ENCODE measurements around the gene MYO19. TPM values are rescaled to one million over a fixed set of nuclear protein-coding genes. Genes with fewer than 3 reads are reported as not detected.

The MYO19 gene
- total and polyA plus RNA-seq, 9 of the 15 experiments (the other 6 are each of a cell fraction or from before 2014, with no cell fraction given) = 21.6 to 176 (median 129) TPM

- intact Hi-C loops (cut with micrococcal nuclease) (loop anchor here (2.0 to 10.0 kb wide), 3 partner anchors 47 to 181 kb away; partner anchors contain the start of genes DHRS11 and MRM1), in situ Hi-C loops (cut with MboI) (no loop called here)
- Histone ChIP-seq H3K4me3 (peak overlapping the region; percentile 85), H4K20me1 (replicated peaks; ENCODE audit: control insufficient read depth, insufficient read depth, low read length) (peaks cover 4% of the 10 kb centered on the region; the same call in 1 of the 2 replicates), H3K27ac (ENCODE audit: extremely low read depth, low read depth, low read length) (peak overlapping the region; percentile 99), H3K9me1 (ENCODE audit: control insufficient read depth, insufficient read depth, low read length) (no peaks in the 10 kb centered on the region), H3K4me2 (ENCODE audit: insufficient read depth, low read length) (peak overlapping the region; percentile 86), H3K79me2 (ENCODE audit: control insufficient read depth, insufficient read depth, low read length) (peaks cover 69% of the 10 kb centered on the region), H3K9ac (ENCODE audit: insufficient read depth in 1 of 2, low read depth in 2 of 2, low read length in 2 of 2) (peak overlapping the region; percentile 98 to 100), H3K9me3 (replicated peaks; ENCODE audit: control insufficient read depth, insufficient read depth, low read depth, low read length) (no peaks in the 10 kb centered on the region), H3K4me1 (replicated peaks in 1 of 2; ENCODE audit: control insufficient read depth in 2 of 2, insufficient read depth in 2 of 2, low read length in 2 of 2) (peaks cover 14 to 25% of the 10 kb centered on the region in 2 experiments; a peak in 4 of 5 replicates), H3K36me3 (ENCODE audit: control insufficient read depth, insufficient read depth, low read length) (peaks cover 40% of the 10 kb centered on the region), H2AFZ (ENCODE audit: low read depth, low read length) (peak overlapping the region; percentile 84), H3K27me3 (ENCODE audit: control insufficient read depth in 2 of 2, insufficient read depth in 2 of 2, low read length in 2 of 2) (no peaks in the 10 kb centered on the region)
- 1% methylated on average over 10 of the region's 10 CpGs for WGBS (ENCODE audit: insufficient coverage, low coverage, missing lambda C conversion rate)
- ChIA-PET CTCF (ENCODE audit: low intra/inter-chr PET ratio) (no interaction called here), POLR2A (interaction anchor here (0.6 to 3.9 kb wide), 8 partner anchors 9 to 622 kb away, joined by 3 to 72 read pairs (median 4); partner anchors contain the start of genes MYO19 and PIGW)
- ATAC-seq = peak; percentile 33
- FAIRE-seq = no peak
- peak in 2 of 4 experiments; percentile 35 to 74 for DNase-seq (ENCODE audit: extremely low read depth in 1 of 4, low spot score in 3 of 4)
- BruUV-seq (replicated peaks) = no TSS peak
- no peak for TF ChIP-seq SOX6 (IDR thresholded peaks at IDR 0.05)
- no peak for TF ChIP-seq PKNOX1 (IDR thresholded peaks at IDR 0.05)
- no peak for TF ChIP-seq HEY1 (CRISPR knock-in tag; IDR thresholded peaks at IDR 0.05; ENCODE audit: borderline replicate concordance)
- no peak for TF ChIP-seq NR3C1 (CRISPR knock-in tag; IDR thresholded peaks at IDR 0.05)
- TF ChIP-seq RBM22 (IDR thresholded peaks at IDR 0.05; ENCODE audit: low read depth, low read length, poor library complexity, severe bottlenecking) = no peak
- peak; percentile 48; the same call in 1 of the 2 replicates for TF ChIP-seq POLR2AphosphoS5 (IDR thresholded peaks at IDR 0.05; ENCODE audit: control insufficient read depth, insufficient read depth, low read depth, low read length)
- TF ChIP-seq, protein P1, sequence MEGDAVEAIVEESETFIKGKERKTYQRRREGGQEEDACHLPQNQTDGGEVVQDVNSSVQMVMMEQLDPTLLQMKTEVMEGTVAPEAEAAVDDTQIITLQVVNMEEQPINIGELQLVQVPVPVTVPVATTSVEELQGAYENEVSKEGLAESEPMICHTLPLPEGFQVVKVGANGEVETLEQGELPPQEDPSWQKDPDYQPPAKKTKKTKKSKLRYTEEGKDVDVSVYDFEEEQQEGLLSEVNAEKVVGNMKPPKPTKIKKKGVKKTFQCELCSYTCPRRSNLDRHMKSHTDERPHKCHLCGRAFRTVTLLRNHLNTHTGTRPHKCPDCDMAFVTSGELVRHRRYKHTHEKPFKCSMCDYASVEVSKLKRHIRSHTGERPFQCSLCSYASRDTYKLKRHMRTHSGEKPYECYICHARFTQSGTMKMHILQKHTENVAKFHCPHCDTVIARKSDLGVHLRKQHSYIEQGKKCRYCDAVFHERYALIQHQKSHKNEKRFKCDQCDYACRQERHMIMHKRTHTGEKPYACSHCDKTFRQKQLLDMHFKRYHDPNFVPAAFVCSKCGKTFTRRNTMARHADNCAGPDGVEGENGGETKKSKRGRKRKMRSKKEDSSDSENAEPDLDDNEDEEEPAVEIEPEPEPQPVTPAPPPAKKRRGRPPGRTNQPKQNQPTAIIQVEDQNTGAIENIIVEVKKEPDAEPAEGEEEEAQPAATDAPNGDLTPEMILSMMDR (IDR thresholded peaks at IDR 0.05 in 2 of 3, conservative IDR thresholded peaks at IDR 0.05 in 1 of 3; ENCODE audit: insufficient read depth in 2 of 3, low read depth in 1 of 3, low read length in 3 of 3) = 0 out of 6 replicates have a peak, but pooled peaks have one; percentile 13 to 15 (median 14)
- TF ChIP-seq CTBP1 (IDR thresholded peaks at IDR 0.05; ENCODE audit: borderline replicate concordance) = no peak
- no peak for TF ChIP-seq POLR3A (IDR thresholded peaks at IDR 0.05; ENCODE audit: borderline replicate concordance, extremely low read depth, insufficient read depth, insufficient read length)
- no peak for TF ChIP-seq KAT8 (IDR thresholded peaks at IDR 0.05; ENCODE audit: low read depth)
- no peak for TF ChIP-seq NFATC3 (IDR thresholded peaks at IDR 0.05)
- TF ChIP-seq JUND (IDR thresholded peaks at IDR 0.05; ENCODE audit: borderline replicate concordance, low read depth, low read length) = no peak
- TF ChIP-seq JUND (tag; IDR thresholded peaks at IDR 0.05; ENCODE audit: borderline replicate concordance, low read depth, low read length) = 0 out of 3 replicates have a peak, but pooled peaks have one; percentile 39
- TF ChIP-seq ILK (tag; IDR thresholded peaks at IDR 0.05; ENCODE audit: borderline replicate concordance, low read depth) = no peak
- TF ChIP-seq SPI1 (IDR thresholded peaks at IDR 0.05; ENCODE audit: borderline replicate concordance, low read depth, low read length) = 0 out of 2 replicates have a peak, but pooled peaks have one; percentile 62
- TF ChIP-seq, protein P2, sequence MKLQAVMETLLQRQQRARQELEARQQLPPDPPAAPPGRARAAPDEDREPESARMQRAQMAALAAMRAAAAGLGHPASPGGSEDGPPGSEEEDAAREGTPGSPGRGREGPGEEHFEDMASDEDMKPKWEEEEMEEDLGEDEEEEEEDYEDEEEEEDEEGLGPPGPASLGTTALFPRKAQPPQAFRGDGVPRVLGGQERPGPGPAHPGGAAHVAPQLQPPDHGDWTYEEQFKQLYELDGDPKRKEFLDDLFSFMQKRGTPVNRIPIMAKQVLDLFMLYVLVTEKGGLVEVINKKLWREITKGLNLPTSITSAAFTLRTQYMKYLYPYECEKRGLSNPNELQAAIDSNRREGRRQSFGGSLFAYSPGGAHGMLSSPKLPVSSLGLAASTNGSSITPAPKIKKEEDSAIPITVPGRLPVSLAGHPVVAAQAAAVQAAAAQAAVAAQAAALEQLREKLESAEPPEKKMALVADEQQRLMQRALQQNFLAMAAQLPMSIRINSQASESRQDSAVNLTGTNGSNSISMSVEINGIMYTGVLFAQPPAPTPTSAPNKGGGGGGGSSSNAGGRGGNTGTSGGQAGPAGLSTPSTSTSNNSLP (IDR thresholded peaks at IDR 0.05; ENCODE audit: borderline replicate concordance, low read depth, low read length) = no peak
- TF ChIP-seq, protein P3, sequence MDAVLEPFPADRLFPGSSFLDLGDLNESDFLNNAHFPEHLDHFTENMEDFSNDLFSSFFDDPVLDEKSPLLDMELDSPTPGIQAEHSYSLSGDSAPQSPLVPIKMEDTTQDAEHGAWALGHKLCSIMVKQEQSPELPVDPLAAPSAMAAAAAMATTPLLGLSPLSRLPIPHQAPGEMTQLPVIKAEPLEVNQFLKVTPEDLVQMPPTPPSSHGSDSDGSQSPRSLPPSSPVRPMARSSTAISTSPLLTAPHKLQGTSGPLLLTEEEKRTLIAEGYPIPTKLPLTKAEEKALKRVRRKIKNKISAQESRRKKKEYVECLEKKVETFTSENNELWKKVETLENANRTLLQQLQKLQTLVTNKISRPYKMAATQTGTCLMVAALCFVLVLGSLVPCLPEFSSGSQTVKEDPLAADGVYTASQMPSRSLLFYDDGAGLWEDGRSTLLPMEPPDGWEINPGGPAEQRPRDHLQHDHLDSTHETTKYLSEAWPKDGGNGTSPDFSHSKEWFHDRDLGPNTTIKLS (IDR thresholded peaks at IDR 0.05; ENCODE audit: borderline replicate concordance, low read depth) = no peak
Measured at GRCh38 chr17:36544044-36544306, 9.3 kb upstream of the MYO19 start.

All from K562 (cell line).